ENCODE data around the gene CTSO.

CTSO gene

DNA sequence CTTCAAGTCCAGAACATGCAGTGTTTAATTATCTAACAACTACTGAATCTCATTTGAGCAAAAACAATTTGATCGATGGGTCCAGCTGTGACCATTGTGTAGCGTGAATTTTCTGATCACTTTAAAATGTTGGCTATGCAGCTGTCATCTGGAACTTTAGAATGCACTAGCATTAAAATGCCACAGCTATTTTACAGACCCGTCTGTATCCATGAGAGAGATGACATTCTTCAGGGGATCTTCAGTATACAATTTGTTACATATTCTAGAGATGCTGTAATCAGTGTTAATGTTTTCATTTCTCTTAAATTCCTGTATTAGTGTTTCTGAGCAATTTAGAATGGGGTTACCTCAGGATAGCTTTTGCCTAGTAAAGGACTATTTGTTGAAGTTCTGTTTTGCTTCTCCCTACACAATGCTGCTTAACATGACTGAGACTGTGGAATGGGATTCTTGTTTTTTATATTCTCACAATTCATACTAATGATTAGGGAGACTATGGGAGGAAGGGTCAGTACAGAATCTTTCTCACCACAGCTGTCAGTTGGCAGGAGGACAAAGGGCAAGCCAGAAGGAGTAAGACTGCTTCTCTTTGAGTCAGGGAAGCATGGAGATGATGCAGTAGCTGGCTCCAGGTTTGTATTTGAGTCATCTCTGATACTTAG, 13.2 kb upstream of the CTSO start:
- Mint-ChIP-seq H3K36me3 (ENCODE audit: insufficient read depth) (no peaks in the 10 kb centered on the region), H3K4me3 (no peak overlapping the region), H3K27me3 (peaks cover 39% of the 10 kb centered on the region), H3K9me3 (no peaks in the 10 kb centered on the region), H3K4me1 (peaks cover 9% of the 10 kb centered on the region), H3K27ac (ENCODE audit: low read depth) (no peak overlapping the region)
- no peak for ATAC-seq (replicated peaks; ENCODE audit: extremely low read depth, poor library complexity, severe bottlenecking)
- DNase-seq (ENCODE audit: low spot score in 2 of 2) = no peak

DNA sequence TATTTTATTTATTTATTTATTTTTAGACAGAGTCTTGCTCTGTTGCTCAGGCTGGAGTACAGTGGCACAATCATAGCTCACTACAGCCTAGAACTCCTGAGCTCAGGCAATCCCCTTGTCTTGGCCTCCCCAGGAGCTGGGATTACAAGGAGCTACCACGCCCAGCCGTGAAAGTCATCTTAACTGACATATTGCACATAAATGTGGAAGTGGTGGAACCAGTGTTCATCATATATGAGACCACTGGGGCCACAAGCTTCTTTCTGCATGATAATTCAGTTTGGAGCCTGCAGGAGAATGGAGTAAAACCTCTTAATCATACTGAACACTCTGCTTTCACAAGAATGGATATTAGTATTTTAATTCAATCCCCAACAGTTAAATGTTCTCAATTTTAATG, 12.5 kb upstream of the CTSO start:
- Mint-ChIP-seq H3K9me3 (no peaks in the 10 kb centered on the region), H3K27me3 (peaks cover 42% of the 10 kb centered on the region), H3K4me1 (peaks cover 9% of the 10 kb centered on the region), H3K27ac (ENCODE audit: low read depth) (no peak overlapping the region), H3K4me3 (no peak overlapping the region), H3K36me3 (ENCODE audit: insufficient read depth) (no peaks in the 10 kb centered on the region)
- ATAC-seq (replicated peaks; ENCODE audit: extremely low read depth, poor library complexity, severe bottlenecking) = no peak
- DNase-seq (ENCODE audit: low spot score in 2 of 2) = no peak

DNA sequence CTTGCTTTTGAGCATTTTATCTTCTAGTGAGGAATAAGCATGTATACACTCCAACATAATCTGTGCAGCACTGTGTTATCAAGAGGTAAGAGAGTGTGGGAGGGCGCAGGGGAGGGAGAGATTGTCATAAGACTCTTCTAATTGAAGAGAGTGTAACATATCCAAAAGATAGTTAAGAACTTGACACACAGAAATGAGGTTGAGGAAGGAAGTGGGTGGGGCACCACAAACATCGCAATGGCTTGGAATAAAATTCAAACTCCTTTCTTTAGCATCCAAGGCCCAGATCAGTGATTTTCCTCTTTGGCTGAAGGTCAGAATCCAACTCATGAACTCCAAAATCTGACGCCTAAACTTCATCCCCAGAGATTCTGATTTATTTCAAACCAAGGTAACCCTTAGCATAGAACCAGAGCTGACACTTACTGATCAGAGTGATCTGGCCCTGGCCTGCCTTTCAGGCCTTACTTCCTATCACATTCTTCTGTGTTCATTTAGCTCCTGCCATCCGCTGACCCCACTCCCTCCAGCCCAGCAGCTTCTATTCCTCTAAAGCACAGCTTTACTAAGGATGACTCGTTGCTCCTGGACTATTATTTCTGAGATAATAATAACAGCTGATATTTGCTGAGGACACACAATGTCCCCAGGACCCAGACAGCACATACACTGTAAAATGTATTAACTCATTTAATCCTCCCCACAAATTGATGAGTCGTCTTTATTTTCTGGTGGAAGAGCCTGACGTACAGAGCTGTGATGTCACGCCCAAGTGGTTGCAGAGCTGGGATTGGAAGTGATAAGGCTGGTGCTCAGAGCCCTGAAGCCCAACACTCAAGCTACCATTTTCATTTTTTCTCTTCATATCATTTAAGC, 10.6 kb upstream of the CTSO start:
- Mint-ChIP-seq H3K4me1 (peaks cover 9% of the 10 kb centered on the region), H3K27me3 (peaks cover 40% of the 10 kb centered on the region), H3K36me3 (ENCODE audit: insufficient read depth) (no peaks in the 10 kb centered on the region), H3K9me3 (no peaks in the 10 kb centered on the region), H3K4me3 (no peak overlapping the region), H3K27ac (ENCODE audit: low read depth) (no peak overlapping the region)
- DNase-seq (ENCODE audit: low spot score in 2 of 2) = no peak
- no peak for ATAC-seq (replicated peaks; ENCODE audit: extremely low read depth, poor library complexity, severe bottlenecking)

DNA sequence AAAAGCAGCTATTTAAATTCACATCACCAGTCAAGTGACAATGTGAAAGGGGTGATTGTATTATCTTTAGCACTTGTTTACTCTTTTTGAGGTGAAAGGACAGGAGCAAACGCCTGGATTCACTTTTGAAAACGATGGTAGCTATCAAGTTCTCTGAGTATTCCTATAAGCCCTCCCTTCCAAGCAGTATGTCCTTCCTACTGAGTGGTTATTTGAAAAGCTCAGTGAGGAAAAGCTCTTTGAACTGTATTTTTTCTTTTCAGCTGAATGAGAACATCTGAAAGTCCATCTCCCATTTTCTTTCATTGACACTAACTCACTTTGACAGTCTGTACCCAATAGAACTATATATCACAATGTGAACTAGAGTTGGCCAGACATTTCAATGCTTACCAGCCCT, 9.1 kb upstream of the CTSO start:
- no peak overlapping the region for H3K27ac Mint-ChIP-seq (ENCODE audit: low read depth)
- DNase-seq (ENCODE audit: low spot score in 2 of 2) = no peak
- H3K36me3 Mint-ChIP-seq (ENCODE audit: insufficient read depth) = no peaks in the 10 kb centered on the region
- H3K27me3 Mint-ChIP-seq = peaks cover 45% of the 10 kb centered on the region
- ATAC-seq (replicated peaks; ENCODE audit: extremely low read depth, poor library complexity, severe bottlenecking) = no peak
- H3K9me3 Mint-ChIP-seq = no peaks in the 10 kb centered on the region
- H3K4me3 Mint-ChIP-seq = no peak overlapping the region
- peaks cover 9% of the 10 kb centered on the region for H3K4me1 Mint-ChIP-seq

DNA sequence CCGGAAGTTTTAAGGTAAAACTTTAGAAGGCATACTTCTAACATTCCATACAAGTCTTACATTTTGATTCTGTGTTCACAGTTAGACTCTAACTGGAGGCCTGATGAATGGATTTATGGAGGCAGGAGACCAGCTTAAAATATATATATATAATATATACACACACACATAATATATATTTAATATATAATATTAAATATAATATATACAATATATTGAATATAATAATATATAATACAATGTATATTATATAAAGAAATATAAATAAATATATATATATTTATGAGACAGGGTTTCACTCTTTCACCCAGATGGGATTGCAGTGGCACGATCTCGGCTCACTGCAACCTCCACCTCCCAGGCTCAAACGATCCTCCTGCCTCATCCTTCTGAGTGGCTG, 7.9 kb upstream of the CTSO start:
- Mint-ChIP-seq H3K36me3 (ENCODE audit: insufficient read depth) (no peaks in the 10 kb centered on the region), H3K4me1 (peaks cover 9% of the 10 kb centered on the region), H3K27ac (ENCODE audit: low read depth) (no peak overlapping the region), H3K27me3 (peaks cover 39% of the 10 kb centered on the region), H3K9me3 (no peaks in the 10 kb centered on the region), H3K4me3 (no peak overlapping the region)
- ATAC-seq (replicated peaks; ENCODE audit: extremely low read depth, poor library complexity, severe bottlenecking) (no peak), DNase-seq (ENCODE audit: low spot score in 2 of 2) (no peak)

DNA sequence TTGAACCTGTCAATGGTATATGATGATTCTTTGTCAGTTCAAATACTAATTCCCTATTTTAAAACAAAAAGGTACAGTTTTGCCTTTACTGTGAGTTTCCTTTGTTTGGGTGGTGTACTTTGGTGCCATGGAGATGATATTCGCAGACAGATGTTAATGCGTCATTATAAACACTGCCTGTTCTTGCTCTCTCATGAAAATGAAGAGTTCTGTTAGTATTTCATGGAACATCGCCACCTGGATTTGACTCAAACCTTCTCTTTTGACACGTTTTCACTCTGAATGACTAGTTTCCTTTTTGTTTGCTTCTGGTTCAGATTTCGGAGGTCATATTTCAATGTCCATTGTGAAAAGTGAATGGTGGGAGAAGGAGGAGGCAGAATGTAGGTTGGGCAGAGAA, 6.9 kb upstream of the CTSO start:
- peaks cover 9% of the 10 kb centered on the region for H3K4me1 Mint-ChIP-seq

DNA sequence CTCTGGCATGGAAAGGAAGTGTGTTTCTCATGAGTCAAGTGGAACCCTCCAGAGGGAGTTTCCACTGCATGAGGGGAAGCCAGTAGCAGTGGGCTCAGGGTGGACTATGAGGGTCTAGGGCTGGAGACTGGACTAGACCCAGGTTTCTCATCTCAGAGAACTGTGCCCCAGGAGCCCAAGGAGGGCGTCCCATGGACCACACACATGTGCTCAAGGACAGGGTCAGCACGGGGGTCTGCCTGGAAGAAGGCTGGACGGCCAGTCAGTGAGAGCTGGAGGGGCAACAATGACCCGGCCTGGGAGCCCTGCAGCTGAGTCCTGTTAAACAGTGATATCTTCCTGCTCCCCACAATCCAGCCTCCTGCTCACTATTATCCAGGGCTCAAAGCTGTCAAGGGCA, 5.8 kb upstream of the CTSO start:
- Mint-ChIP-seq H3K4me3 (no peak overlapping the region), H3K4me1 (peaks cover 8% of the 10 kb centered on the region), H3K9me3 (no peaks in the 10 kb centered on the region), H3K36me3 (ENCODE audit: insufficient read depth) (no peaks in the 10 kb centered on the region), H3K27ac (ENCODE audit: low read depth) (no peak overlapping the region), H3K27me3 (peaks cover 38% of the 10 kb centered on the region)
- DNase-seq (ENCODE audit: low spot score in 2 of 2) (no peak), ATAC-seq (replicated peaks; ENCODE audit: extremely low read depth, poor library complexity, severe bottlenecking) (no peak)

More for the DNA sequence above, 6.9 kb upstream of the CTSO start:
- Mint-ChIP-seq H3K4me3 (no peak overlapping the region), H3K36me3 (ENCODE audit: insufficient read depth) (no peaks in the 10 kb centered on the region), H3K27ac (ENCODE audit: low read depth) (no peak overlapping the region), H3K27me3 (peaks cover 38% of the 10 kb centered on the region), H3K9me3 (no peaks in the 10 kb centered on the region)
- no peak for DNase-seq (ENCODE audit: low spot score in 2 of 2)
- ATAC-seq (replicated peaks; ENCODE audit: extremely low read depth, poor library complexity, severe bottlenecking) = no peak

DNA sequence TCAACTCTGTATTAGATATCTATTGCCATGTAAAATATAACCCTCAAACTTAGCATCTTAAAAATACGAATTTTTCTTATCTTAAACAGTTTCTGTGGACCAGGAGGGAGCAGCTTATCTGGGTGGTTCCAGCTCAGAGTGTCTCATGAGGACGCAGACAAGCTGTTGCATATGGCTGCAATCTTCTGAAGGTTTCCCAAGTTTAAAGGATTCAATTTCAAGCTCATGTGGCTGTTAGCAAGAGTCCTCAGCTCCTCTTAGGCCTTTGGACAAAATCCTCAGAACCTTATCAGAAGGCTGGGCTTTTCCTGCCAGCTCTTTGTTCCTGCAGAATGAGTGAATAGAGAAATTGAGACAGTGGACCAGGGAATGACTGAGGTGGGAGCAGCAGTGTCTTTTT, 2.8 kb upstream of the CTSO start:
- Mint-ChIP-seq H3K27me3 (peaks cover 38% of the 10 kb centered on the region), H3K27ac (ENCODE audit: low read depth) (no peak overlapping the region), H3K36me3 (ENCODE audit: insufficient read depth) (peaks cover 8% of the 10 kb centered on the region), H3K4me1 (peaks cover 24% of the 10 kb centered on the region), H3K4me3 (no peak overlapping the region), H3K9me3 (no peaks in the 10 kb centered on the region)
- no peak for ATAC-seq (replicated peaks; ENCODE audit: extremely low read depth, poor library complexity, severe bottlenecking)
- no peak for DNase-seq (ENCODE audit: low spot score in 2 of 2)

DNA sequence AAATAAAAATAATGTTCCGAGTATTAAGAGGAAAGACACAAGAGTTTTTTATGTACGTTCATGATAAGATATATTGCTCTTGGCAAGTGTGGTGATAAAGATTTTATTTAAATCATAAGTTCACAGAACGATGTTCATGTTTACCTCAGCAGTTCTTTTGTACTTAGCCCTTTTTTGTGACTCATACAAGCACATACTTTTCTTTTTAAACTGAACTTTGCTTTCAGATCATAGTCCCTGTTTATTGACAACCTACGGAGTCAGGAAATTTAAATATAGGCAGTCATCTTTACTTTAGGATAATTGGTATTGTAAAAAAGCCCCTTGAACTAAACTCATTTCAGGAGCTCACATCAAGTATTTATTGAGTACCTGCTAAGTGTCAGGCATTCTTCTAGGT, 1.3 kb upstream of the CTSO start:
- Mint-ChIP-seq H3K9me3 (no peaks in the 10 kb centered on the region), H3K36me3 (ENCODE audit: insufficient read depth) (peaks cover 8% of the 10 kb centered on the region), H3K4me1 (peaks cover 26% of the 10 kb centered on the region), H3K27ac (ENCODE audit: low read depth) (no peak overlapping the region), H3K4me3 (peak overlapping the region; percentile 100), H3K27me3 (peaks cover 28% of the 10 kb centered on the region)
- DNase-seq (ENCODE audit: low spot score in 2 of 2) (no peak), ATAC-seq (replicated peaks; ENCODE audit: extremely low read depth, poor library complexity, severe bottlenecking) (no peak)

DNA sequence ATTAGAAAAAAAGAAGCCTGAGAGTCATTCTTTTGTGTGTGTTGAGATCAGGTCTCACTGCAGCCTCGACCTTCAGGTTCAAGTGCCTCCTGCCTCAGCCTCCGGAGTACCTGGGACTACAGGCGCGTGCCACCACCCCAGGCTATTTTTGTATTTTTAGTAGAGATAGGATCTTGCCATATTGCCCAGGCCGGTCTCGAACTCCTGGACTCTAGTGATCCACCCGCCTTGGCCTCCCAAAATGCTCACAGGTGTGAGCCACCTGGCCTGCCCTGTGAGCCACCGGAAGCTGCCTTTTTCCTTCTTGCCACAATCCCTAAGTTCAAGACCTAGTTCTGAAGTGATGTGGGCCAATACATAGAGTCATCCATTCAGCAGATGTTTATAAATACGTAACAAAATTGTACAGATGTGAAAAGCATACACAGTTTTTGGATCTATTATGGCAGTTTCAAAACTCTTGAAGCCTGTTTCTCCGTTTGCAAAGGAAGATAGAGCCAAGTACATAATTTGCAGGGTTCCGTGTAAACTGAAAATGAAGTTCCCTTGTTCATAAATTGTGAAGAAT, 536 bp upstream of the CTSO start:
- Mint-ChIP-seq H3K9me3 (no peaks in the 10 kb centered on the region), H3K4me1 (peaks cover 26% of the 10 kb centered on the region), H3K4me3 (peak overlapping the region; percentile 100), H3K27ac (ENCODE audit: low read depth) (peak overlapping the region; percentile 100), H3K36me3 (ENCODE audit: insufficient read depth) (peaks cover 8% of the 10 kb centered on the region), H3K27me3 (peaks cover 20% of the 10 kb centered on the region)
- no peak for ATAC-seq (replicated peaks; ENCODE audit: extremely low read depth, poor library complexity, severe bottlenecking)
- no peak for DNase-seq (ENCODE audit: low spot score in 2 of 2)

DNA sequence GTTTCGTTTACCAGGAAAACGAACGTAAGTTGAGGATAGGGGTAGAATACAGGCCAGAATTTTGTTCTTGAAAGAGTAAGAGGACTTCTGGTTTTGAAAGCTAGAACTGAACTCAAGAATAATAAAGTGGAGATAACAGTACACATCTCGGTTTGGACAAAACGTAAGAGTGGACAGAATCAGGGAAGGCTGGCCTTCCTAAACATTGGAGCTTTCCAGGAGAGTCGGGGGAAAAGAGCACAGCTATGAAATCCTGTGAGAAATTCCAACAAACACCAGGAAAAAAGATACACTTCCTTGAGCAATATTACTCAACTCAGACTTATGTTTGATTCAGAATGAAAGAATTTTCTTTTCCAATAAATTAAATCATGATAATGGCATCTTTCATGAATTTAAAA, 1.2 kb downstream of the CTSO start:
- H3K4me1 Mint-ChIP-seq = peaks cover 32% of the 10 kb centered on the region
- ATAC-seq (replicated peaks; ENCODE audit: extremely low read depth, poor library complexity, severe bottlenecking) (no peak), DNase-seq (ENCODE audit: low spot score in 2 of 2) (no peak)
- H3K27me3 Mint-ChIP-seq = peaks cover 3% of the 10 kb centered on the region
- H3K9me3 Mint-ChIP-seq = no peaks in the 10 kb centered on the region
- H3K36me3 Mint-ChIP-seq (ENCODE audit: insufficient read depth) = peaks cover 8% of the 10 kb centered on the region
- no peak overlapping the region for H3K27ac Mint-ChIP-seq (ENCODE audit: low read depth)
- H3K4me3 Mint-ChIP-seq = peak overlapping the region; percentile 56

DNA sequence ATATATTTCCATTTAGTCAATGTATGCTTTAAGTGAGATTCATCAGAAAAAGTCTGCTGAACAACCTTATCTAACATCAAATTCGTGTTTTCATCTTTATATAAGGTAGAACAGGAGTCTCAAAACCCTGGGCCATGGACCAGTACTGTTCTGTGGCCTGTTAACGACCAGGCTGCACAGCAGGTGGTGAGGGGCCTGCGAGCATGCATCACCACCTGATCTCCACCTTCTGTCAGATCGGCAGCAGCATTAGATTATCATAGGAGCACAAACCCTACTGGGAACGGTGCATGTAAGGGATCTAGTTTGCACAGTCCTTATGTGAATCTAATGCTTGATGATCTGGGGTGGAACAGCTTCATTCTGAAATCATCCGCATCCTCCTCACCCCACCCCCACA, 3.2 kb downstream of the CTSO start:
- H3K27me3 Mint-ChIP-seq = no peaks in the 10 kb centered on the region
- no peak overlapping the region for H3K27ac Mint-ChIP-seq (ENCODE audit: low read depth)
- H3K4me1 Mint-ChIP-seq = peaks cover 32% of the 10 kb centered on the region
- peaks cover 8% of the 10 kb centered on the region for H3K36me3 Mint-ChIP-seq (ENCODE audit: insufficient read depth)
- DNase-seq (ENCODE audit: low spot score in 2 of 2) (no peak), ATAC-seq (replicated peaks; ENCODE audit: extremely low read depth, poor library complexity, severe bottlenecking) (no peak)
- no peaks in the 10 kb centered on the region for H3K9me3 Mint-ChIP-seq
- no peak overlapping the region for H3K4me3 Mint-ChIP-seq

DNA sequence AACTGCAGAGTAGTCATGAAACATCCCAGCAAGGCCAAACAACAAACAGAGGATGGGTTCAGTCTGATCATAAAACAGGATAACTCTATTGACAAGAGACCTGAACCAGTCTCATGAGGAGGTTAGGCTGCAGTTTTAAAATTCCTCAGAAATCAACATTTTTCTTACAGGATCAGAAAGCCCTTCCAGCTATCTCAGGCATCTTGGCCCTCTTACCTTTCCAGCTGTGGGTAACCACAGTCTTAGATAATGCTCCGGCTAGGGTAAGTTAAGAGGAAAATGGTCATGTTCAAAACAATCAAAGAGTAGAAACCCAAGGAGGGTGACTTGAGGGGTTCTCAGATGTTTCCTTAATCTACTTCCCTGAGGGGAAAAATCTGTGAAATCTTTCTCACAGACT, 5.1 kb downstream of the CTSO start:
- ATAC-seq (replicated peaks; ENCODE audit: extremely low read depth, poor library complexity, severe bottlenecking) (no peak), DNase-seq (ENCODE audit: low spot score in 2 of 2) (no peak)
- Mint-ChIP-seq H3K27ac (ENCODE audit: low read depth) (no peak overlapping the region), H3K4me1 (peaks cover 26% of the 10 kb centered on the region), H3K4me3 (no peak overlapping the region), H3K9me3 (no peaks in the 10 kb centered on the region), H3K27me3 (no peaks in the 10 kb centered on the region), H3K36me3 (ENCODE audit: insufficient read depth) (peaks cover 5% of the 10 kb centered on the region)

All from central memory CD8-positive, alpha-beta T cell (primary cell).